Neuronal stem cell (in vitro differentiated cells): ENCODE measurements around the gene CLNK.

Experiments
- DNase-seq: peaks from one replicate; pipeline ENCODE4 v3.0.0-alpha.2; 2013; ENCODE audit warnings: low spot score
- H2AFZ ChIP-seq: one replicate; pipeline ENCODE4 v1.6.1; 2013; ENCODE audit warnings: mild to moderate bottlenecking, low read length, inconsistent platforms
- H2AK5ac ChIP-seq: 2 replicates; pipeline ENCODE4 v1.6.1; 2013; ENCODE audit warnings: low read depth, mild to moderate bottlenecking, inconsistent platforms, low read length, moderate library complexity, mixed read lengths
- H2BK120ac ChIP-seq: 2 replicates; pipeline ENCODE4 v1.6.1; 2013; ENCODE audit warnings: low read depth, mild to moderate bottlenecking, inconsistent platforms, low read length, moderate library complexity, mixed read lengths
- H2BK12ac ChIP-seq: one replicate; pipeline ENCODE4 v1.6.1; 2013; ENCODE audit warnings: low read length, inconsistent platforms
- H2BK15ac ChIP-seq: 2 replicates; pipeline ENCODE4 v1.6.1; 2013; ENCODE audit warnings: mild to moderate bottlenecking, low read length, inconsistent platforms, mixed read lengths
- H2BK5ac ChIP-seq: one replicate; pipeline ENCODE4 v1.6.1; 2013; ENCODE audit warnings: inconsistent platforms, mild to moderate bottlenecking, low read length, moderate library complexity
- H3K14ac ChIP-seq: one replicate; pipeline ENCODE4 v1.6.1; 2013; ENCODE audit warnings: low read length, inconsistent platforms
- H3K18ac ChIP-seq: 2 replicates; pipeline ENCODE4 v1.6.1; 2013; ENCODE audit warnings: low read length, inconsistent platforms
- H3K23ac ChIP-seq: 2 replicates; pipeline ENCODE4 v1.6.1; 2013; ENCODE audit warnings: low read depth, mild to moderate bottlenecking, mixed read lengths, low read length, inconsistent platforms; ENCODE audit not compliant: poor library complexity
- H3K27ac ChIP-seq: replicated peaks from 3 replicates; pipeline ENCODE4 v1.5.1; 2013; ENCODE audit warnings: low read length, inconsistent platforms
- H3K27me3 ChIP-seq, 3 experiments: 2 replicates each; pipeline ENCODE4 v1.6.1; 2013; ENCODE audit warnings: low read length in 3 of 3, mild to moderate bottlenecking in 2 of 3, inconsistent platforms in 1 of 3, low read depth in 1 of 3, mixed read lengths in 1 of 3, moderate library complexity in 1 of 3; ENCODE audit not compliant: control insufficient read depth in 3 of 3, insufficient read depth in 3 of 3
- H3K36me3 ChIP-seq, 2 donors: replicated peaks in 1 of 2; 2 replicates each; pipeline ENCODE4 v1.6.1; 2013; ENCODE audit warnings: low read length in 2 of 2; ENCODE audit not compliant: control insufficient read depth in 2 of 2, insufficient read depth in 2 of 2
- H3K4ac ChIP-seq: 2 replicates; pipeline ENCODE4 v1.6.1; 2013; ENCODE audit warnings: inconsistent platforms, mild to moderate bottlenecking, low read length, moderate library complexity
- H3K4me1 ChIP-seq, 2 donors: 1 replicate in 1 of 2; 2 replicates in 1 of 2; pipeline ENCODE4 v1.6.1; 2013; ENCODE audit warnings: low read length in 2 of 2, low read depth in 1 of 2; ENCODE audit not compliant: control insufficient read depth in 2 of 2, insufficient read depth in 1 of 2
- H3K4me2 ChIP-seq: one replicate; pipeline ENCODE4 v1.6.1; 2013; ENCODE audit warnings: mild to moderate bottlenecking, low read length, inconsistent platforms; ENCODE audit not compliant: insufficient read depth, poor library complexity, severe bottlenecking
- H3K4me3 ChIP-seq, 2 donors: 2 replicates each; pipeline ENCODE4 v1.5.1; 2013; ENCODE audit warnings: low read length in 2 of 2, mild to moderate bottlenecking in 2 of 2, inconsistent platforms in 1 of 2, moderate library complexity in 1 of 2
- H3K79me1 ChIP-seq: one replicate; pipeline ENCODE4 v1.6.1; 2013; ENCODE audit warnings: low read depth, mild to moderate bottlenecking, inconsistent platforms, low read length, moderate library complexity
- H3K9ac ChIP-seq: one replicate; pipeline ENCODE4 v1.6.1; 2013; ENCODE audit warnings: mild to moderate bottlenecking, low read depth, low read length, inconsistent platforms; ENCODE audit not compliant: poor library complexity
- H3K9me3 ChIP-seq, 2 donors: replicated peaks in 1 of 2; 2 replicates each; pipeline versions ENCODE3 to v1.6.1; 2013; ENCODE audit warnings: low read length in 2 of 2, mild to moderate bottlenecking in 2 of 2, inconsistent platforms in 1 of 2, low read depth in 1 of 2, mixed read lengths in 1 of 2, moderate library complexity in 1 of 2; ENCODE audit not compliant: control insufficient read depth in 2 of 2, insufficient read depth in 1 of 2
- H4K8ac ChIP-seq: one replicate; pipeline ENCODE4 v1.6.1; 2013; ENCODE audit warnings: low read depth, mild to moderate bottlenecking, inconsistent platforms, low read length, moderate library complexity
- H4K91ac ChIP-seq: one replicate; pipeline ENCODE4 v1.6.1; 2013; ENCODE audit warnings: low read length, low read depth, mild to moderate bottlenecking, inconsistent platforms; ENCODE audit not compliant: poor library complexity
- WGBS, 2 donors: extraction: QIAGEN DNeasy Blood & Tissue Kit; methylation state at CpG; one replicate each; pipeline ENCODE4 v1.1.7; 2013; ENCODE audit warnings: missing lambda C conversion rate in 2 of 2, mixed read lengths in 1 of 2; ENCODE audit not compliant: insufficient read length in 2 of 2, insufficient replicate concordance in 1 of 2; ENCODE audit errors: extremely low coverage in 2 of 2; 5-methylcytosine and 5-hydroxymethylcytosine counted together

Gene CLNK

GRCh38 chr4:10731690-10732089 lies 47.1 kb upstream of the CLNK start:
- no peak overlapping the region for H3K4ac ChIP-seq
- no peak for DNase-seq

GRCh38 chr4:10731162-10731561 lies 46.6 kb upstream of the CLNK start:
- Histone ChIP-seq H4K91ac (no peak overlapping the region), H3K27ac (no peak overlapping the region), H3K9me3 (no peaks in the 10 kb centered on the region), H3K27me3 (no peaks in the 10 kb centered on the region), H3K14ac (no peak overlapping the region), H3K36me3 (no peaks in the 10 kb centered on the region), H2AK5ac (no peak overlapping the region), H3K79me1 (no peaks in the 10 kb centered on the region), H3K18ac (no peak overlapping the region), H2AFZ (no peak overlapping the region), H3K4me3 (no peak overlapping the region), H3K9ac (no peak overlapping the region), H2BK5ac (no peak overlapping the region), H2BK120ac (no peak overlapping the region), H2BK15ac (no peak overlapping the region), H3K4me1 (no peaks in the 10 kb centered on the region), H4K8ac (no peak overlapping the region), H2BK12ac (no peak overlapping the region), H3K4ac (no peak overlapping the region), H3K23ac (no peak overlapping the region), H3K4me2 (no peak overlapping the region)
- WGBS, 2 donors, result no CpG with 5 or more reads among the region's 4 CpGs
- no peak for DNase-seq

More at GRCh38 chr4:10731690-10732089, 47.1 kb upstream of the CLNK start:
- Histone ChIP-seq H4K91ac (no peak overlapping the region), H3K79me1 (no peaks in the 10 kb centered on the region), H2AFZ (no peak overlapping the region), H3K14ac (no peak overlapping the region), H2BK120ac (no peak overlapping the region), H3K18ac (no peak overlapping the region), H3K23ac (no peak overlapping the region), H3K9ac (no peak overlapping the region), H3K36me3 (no peaks in the 10 kb centered on the region), H4K8ac (no peak overlapping the region), H3K9me3 (no peaks in the 10 kb centered on the region), H2AK5ac (no peak overlapping the region), H3K4me3 (no peak overlapping the region), H3K27me3 (no peaks in the 10 kb centered on the region), H2BK12ac (no peak overlapping the region), H2BK5ac (no peak overlapping the region), H3K27ac (no peak overlapping the region), H2BK15ac (no peak overlapping the region), H3K4me2 (no peak overlapping the region), H3K4me1 (no peaks in the 10 kb centered on the region)
- no CpG with 5 or more reads among the region's 3 CpGs for WGBS, 2 donors

- no peak overlapping the region for H2BK5ac ChIP-seq
- no peak overlapping the region for H2BK12ac ChIP-seq
- no peak overlapping the region for H2BK120ac ChIP-seq
- no peak overlapping the region for H2BK15ac ChIP-seq
- WGBS, 2 donors, result no CpG with 5 or more reads among the region's 7 CpGs
- no peak overlapping the region for H2AK5ac ChIP-seq
- no peak overlapping the region for H3K23ac ChIP-seq
- H3K18ac ChIP-seq, result no peak overlapping the region
- no peaks in the 10 kb centered on the region for H3K27me3 ChIP-seq
- H3K27ac ChIP-seq, result no peak overlapping the region
- no peaks in the 10 kb centered on the region for H3K9me3 ChIP-seq
- DNase-seq, result no peak
- H3K4me1 ChIP-seq, result no peaks in the 10 kb centered on the region
- H4K91ac ChIP-seq, result no peak overlapping the region
- H3K4ac ChIP-seq, result no peak overlapping the region
- no peak overlapping the region for H4K8ac ChIP-seq
- H3K36me3 ChIP-seq, result no peaks in the 10 kb centered on the region
- no peak overlapping the region for H3K9ac ChIP-seq
- H2AFZ ChIP-seq, result no peak overlapping the region
- H3K79me1 ChIP-seq, result no peaks in the 10 kb centered on the region
- no peak overlapping the region for H3K4me2 ChIP-seq
- no peak overlapping the region for H3K14ac ChIP-seq
- no peak overlapping the region for H3K4me3 ChIP-seq
These were observed 46.0 kb upstream of the CLNK start for GRCh38 chr4:10730590-10730989.

GRCh38 chr4:10730019-10730418 lies 45.5 kb upstream of the CLNK start:
- no peaks in the 10 kb centered on the region for H3K36me3 ChIP-seq
- no peak overlapping the region for H4K8ac ChIP-seq
- H2AK5ac ChIP-seq, result peak overlapping the region; percentile 57
- H3K27me3 ChIP-seq, result no peaks in the 10 kb centered on the region
- H3K9me3 ChIP-seq, result no peaks in the 10 kb centered on the region
- H2BK12ac ChIP-seq, result no peak overlapping the region
- WGBS, 2 donors, result no CpG with 5 or more reads among the region's 4 CpGs
- H3K4me3 ChIP-seq, result no peak overlapping the region
- H3K4ac ChIP-seq, result no peak overlapping the region
- no peak overlapping the region for H3K14ac ChIP-seq
- H2BK5ac ChIP-seq, result no peak overlapping the region
- H2AFZ ChIP-seq, result no peak overlapping the region
- H2BK120ac ChIP-seq, result no peak overlapping the region
- H3K18ac ChIP-seq, result no peak overlapping the region
- H3K4me1 ChIP-seq, result peaks cover 0 to under 1% of the 10 kb centered on the region in 2 donors
- DNase-seq, result no peak
- no peak overlapping the region for H2BK15ac ChIP-seq
- peak overlapping the region; percentile 46 for H3K9ac ChIP-seq
- no peak overlapping the region for H4K91ac ChIP-seq
- no peak overlapping the region for H3K27ac ChIP-seq
- no peaks in the 10 kb centered on the region for H3K79me1 ChIP-seq
- H3K4me2 ChIP-seq, result no peak overlapping the region
- peak overlapping the region; percentile 51 for H3K23ac ChIP-seq
